HG02678 (cell line): ENCODE results near the gene LGALSL.

Experiments
- ATAC-seq: cut with Tn5 transposase; IDR thresholded peaks from one replicate; pipeline ENCODE4 v1.9.1; 2021; ENCODE audit warnings: mild to moderate bottlenecking, moderate library complexity; ENCODE audit not compliant: unreplicated experiment

Gene LGALSL

GRCh38 chr2:64453770-64454385 is at the start of gene LGALSL:
Gene LGALSL, plus strand, starts transcription at chr2:64454162. Its CDS starts 384 bp downstream, at chr2:64454546.
- ATAC-seq = peak; percentile 56

DNA sequence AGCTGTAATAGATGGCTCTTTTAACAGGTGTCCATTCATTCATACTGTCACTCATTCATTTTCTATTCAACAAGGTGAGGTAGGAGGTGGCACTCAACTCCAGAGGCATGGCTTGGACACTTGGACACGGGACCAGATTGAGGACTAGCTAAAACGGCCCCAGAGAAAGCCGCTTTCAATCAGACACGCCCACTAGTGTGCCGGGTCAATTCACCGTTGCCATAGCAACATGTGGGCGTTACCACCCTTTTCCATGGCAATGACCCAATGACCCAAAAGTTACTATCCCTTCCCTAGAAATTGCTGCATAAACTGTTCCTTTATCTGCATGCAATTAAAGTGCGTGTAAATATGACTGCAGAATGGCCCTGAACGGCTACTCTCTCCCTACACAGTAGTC is 49.2 kb upstream of the LGALSL start:
- no peak for ATAC-seq

DNA sequence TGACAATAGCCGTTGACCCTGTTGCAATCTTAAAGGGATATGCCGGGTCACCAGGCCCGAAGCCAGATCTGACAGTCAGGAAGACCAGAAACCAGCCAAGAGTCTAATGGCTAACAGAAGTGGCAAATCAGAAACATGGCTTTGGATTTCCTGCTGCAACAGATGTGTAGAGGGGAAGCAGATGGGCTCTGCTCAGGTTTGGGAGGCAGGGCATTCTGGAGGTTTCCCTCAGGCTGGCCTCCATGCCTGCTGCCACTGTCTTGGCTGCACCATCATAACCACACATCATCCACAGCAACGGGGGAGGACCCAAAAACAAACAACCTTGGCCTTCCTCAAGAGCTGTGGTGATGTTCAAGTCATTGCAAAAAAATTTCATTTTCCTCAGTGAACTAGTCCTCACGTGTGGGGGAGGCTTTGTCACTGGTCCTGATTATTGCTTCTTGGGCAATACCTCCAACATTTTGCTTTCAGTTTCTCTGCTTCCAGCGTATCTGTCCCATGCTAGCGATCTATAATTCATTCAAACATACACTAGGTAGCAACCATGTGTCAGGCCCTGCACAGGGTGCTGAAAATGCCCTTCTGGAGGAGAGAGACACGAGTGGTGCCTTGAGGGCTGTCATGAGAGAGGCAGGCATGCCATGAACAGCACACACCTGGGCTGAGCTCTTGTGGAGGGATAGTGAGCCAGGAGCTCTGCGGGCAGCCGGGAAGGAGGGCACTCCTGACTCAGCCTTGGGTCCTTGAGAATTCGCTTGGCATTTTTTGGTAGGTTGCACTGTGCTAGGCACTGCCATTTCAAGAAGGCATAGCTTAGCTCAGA is 48.2 kb upstream of the LGALSL start:
- no peak for ATAC-seq

DNA sequence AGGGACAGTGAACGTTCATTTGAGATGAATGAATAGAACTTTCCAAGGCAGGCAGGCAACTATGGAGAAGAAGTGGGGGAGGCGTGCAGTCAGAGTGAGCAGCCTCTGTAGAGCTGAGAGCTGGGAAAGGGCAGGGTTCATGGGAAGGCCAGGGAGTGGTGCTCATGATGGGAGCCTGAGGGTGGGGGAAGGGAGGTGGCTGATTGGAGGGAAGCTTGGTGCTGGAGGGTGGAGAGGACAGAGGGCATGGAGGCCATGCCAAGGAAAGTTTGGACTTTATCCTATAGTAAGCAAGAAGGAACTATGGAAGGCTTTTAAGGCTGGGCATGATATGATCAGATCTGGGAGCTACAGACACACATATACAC is 47.6 kb upstream of the LGALSL start:
- ATAC-seq = no peak

GRCh38 chr2:64408031-64408430 is 45.9 kb upstream of the LGALSL start:
- no peak for ATAC-seq

DNA sequence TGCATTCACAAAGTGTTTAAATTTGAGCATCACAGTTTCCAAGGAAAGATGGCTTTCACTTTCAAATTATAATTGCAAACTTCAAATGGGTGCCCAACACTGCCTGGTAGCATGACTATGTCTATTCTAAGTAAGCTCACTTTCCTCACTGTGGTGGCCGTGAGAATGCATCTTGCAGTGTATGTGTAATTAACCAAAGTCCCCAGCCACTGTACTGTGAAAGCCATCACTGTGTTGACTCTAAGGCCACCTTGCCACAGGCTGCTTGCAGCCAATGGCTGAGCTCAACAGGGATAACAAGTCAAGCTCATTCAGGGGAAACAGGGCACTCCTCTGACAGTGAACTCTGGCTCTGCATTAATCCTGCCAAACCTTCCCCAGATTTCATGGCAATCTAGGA is 43.3 kb upstream of the LGALSL start:
- ATAC-seq = no peak

- ATAC-seq = no peak
Measured at GRCh38 chr2:64412671-64413070, 41.3 kb upstream of the LGALSL start.

- ATAC-seq = no peak
Measured at GRCh38 chr2:64414736-64415435, 39.1 kb upstream of the LGALSL start.

DNA sequence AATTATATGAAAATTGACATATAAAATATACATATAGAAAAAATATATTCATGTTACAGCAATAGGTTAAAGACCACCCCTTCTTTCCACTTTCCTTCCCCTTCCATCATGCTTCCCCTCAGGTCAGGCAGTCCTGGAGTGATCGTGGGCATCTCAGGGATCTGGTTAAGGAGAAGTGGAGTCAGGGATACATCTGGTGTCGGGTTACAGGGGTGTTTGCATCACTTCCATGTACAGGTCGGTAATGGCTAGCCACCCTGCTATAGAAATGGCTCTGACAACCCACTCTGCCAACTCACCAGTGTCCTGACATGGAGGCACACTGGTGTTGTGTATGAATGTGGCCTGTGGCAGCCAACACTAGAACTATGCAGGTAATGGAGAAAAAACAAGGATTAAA is 36.3 kb upstream of the LGALSL start:
- ATAC-seq = no peak

GRCh38 chr2:64419596-64420165 is 34.3 kb upstream of the LGALSL start:
- ATAC-seq = no peak

DNA sequence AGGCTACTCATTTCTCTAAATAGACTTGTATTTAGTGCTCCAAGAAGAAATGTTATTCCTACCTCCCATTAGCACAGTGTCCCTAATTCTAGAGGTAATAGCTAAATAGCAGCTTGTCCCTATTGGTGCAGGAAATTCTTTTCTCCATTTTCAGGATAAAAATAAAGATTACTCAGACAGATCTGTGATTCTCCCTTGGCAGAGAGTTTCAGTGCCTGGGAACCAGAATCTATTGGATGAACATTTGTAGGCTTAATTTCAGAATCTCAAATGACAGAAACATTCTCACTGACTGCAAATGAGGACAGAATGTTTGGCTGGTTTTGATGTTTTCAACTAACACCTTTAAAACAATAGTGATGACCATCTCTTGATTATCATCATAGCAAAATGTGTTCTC is 33.3 kb upstream of the LGALSL start:
- ATAC-seq = no peak

GRCh38 chr2:64421201-64421600 is 32.8 kb upstream of the LGALSL start:
- no peak for ATAC-seq

- no peak for ATAC-seq
Measured at GRCh38 chr2:64422466-64422865, 31.5 kb upstream of the LGALSL start.

- no peak for ATAC-seq
Measured at GRCh38 chr2:64423303-64423702, 30.7 kb upstream of the LGALSL start.

DNA sequence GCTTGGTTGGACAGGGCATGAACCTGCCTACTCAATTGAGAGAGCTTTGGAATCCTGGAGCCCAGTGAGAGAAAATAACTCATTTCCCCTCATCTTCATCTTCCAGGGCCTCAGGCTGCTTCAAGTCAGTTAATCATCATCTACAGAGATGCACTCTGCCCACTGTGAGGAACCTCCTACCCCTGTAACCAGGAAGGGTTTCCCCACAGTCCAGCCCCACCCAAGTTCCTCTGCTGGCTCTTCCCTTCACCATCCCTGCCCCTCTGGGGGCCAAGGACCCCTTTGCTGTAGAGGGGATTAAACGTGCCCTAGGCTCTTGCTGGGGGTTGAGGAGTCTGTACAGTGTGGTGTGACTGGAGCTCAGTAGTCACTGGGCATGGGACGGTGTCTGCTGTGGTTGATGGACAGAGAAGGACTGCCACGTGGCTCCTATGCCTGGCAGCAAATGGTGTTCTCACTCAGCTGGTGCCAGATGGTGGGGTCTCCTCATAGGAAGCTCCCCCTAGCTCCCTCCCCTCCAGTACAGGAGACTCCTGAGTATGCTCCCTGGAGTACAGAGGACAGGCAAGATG is 29.5 kb upstream of the LGALSL start:
- no peak for ATAC-seq

- ATAC-seq = no peak
Measured at GRCh38 chr2:64426183-64426952, 27.6 kb upstream of the LGALSL start.

DNA sequence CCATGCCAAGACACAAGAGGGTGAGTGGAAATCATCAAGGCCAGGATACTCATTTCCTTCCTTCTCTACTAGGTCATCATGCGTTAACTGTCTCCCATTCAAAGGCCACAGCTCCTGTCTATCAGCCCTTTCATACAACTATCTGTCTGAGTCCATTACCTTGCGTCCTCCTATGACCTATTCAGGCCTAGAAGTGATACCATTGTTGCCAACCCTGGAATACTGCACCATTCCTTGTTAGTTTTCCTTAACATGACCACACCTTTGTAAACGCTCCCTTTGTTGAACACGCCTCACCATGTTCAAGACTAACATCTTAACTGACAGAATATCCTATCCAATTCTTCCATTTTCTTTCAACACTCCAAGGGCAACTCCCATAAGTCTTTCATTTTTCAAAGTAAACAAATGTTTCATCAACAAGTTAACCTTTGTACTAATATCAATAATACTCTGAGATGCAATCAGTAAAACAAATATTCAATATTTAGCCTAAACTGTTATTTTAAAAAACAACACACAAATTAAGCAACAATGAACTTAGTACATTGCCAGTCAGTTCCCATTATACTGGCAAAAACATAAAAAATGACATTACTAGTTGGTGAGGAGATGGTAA is 19.8 kb upstream of the LGALSL start:
- ATAC-seq = no peak

DNA sequence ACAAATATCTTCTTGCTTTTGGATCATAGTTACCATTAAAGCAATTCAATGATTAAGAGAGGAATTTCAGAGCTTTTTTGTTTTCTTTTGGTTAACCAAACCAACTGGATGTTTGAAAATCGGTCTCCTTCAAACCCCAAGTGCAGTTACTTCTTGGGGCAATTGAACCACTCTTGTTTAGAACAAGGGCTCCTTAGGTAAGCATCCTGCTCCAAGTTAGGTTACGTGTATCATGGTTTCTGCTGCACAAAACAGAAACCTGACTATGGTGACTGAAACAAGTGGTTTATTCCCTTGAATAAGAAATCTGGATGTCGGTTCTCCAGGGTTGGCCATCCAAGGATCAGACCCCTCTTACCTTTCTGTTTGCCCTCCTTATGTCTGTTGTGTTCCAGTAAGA is 16.1 kb upstream of the LGALSL start:
- no peak for ATAC-seq

- ATAC-seq = no peak
Measured at GRCh38 chr2:64439194-64439593, 14.8 kb upstream of the LGALSL start.

GRCh38 chr2:64440843-64441242 is 13.1 kb upstream of the LGALSL start:
- no peak for ATAC-seq
